Measurements from ENCODE around the gene NDRG3.
"Not testable (repeated sequence)": the region's sequence is repeated elsewhere in the genome, so short reads cannot be mapped to it uniquely, and the experiment has no call there.

Gene NDRG3

GRCh38 chr20:36655004-36655403, 90.9 kb downstream of the NDRG3 start:
- no peak overlapping the region for H3K27ac Mint-ChIP-seq
- no peaks in the 10 kb centered on the region for H3K9me3 Mint-ChIP-seq
- H3K4me3 Mint-ChIP-seq = no peak overlapping the region
- H3K27me3 Mint-ChIP-seq (ENCODE audit: low read depth) = no peaks in the 10 kb centered on the region
- peaks cover 17% of the 10 kb centered on the region for H3K4me1 Mint-ChIP-seq (ENCODE audit: low read depth)
- H3K36me3 Mint-ChIP-seq (ENCODE audit: low read depth) = peaks cover 18% of the 10 kb centered on the region

- no peaks in the 10 kb centered on the region for H3K27me3 Mint-ChIP-seq (ENCODE audit: low read depth)
- peaks cover 17% of the 10 kb centered on the region for H3K36me3 Mint-ChIP-seq (ENCODE audit: low read depth)
- no peaks in the 10 kb centered on the region for H3K9me3 Mint-ChIP-seq
- H3K4me3 Mint-ChIP-seq = no peak overlapping the region
- H3K27ac Mint-ChIP-seq = no peak overlapping the region
- peaks cover 17% of the 10 kb centered on the region for H3K4me1 Mint-ChIP-seq (ENCODE audit: low read depth)
These were observed 91.4 kb downstream of the NDRG3 start for GRCh38 chr20:36654506-36654905.

DNA sequence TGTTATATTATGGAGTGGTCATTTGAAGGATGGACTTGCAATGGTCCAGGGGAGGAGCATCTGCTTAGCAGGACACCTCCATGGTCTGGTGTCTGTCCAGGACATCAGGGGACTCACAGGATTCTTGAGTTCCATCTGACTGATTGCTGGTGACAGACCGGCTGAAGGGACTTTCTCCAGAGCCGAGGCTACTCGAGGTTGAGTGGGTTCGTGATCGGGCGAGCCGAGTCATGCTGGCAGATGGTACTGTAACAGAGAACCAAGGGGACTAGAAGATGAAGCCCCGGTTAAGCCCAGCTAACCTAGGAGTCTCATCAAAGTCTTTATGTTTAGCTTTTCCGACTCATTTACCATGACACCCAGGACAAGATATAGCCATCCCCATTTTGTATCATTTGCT, 92.4 kb downstream of the NDRG3 start:
- Mint-ChIP-seq H3K4me3 (no peak overlapping the region), H3K4me1 (ENCODE audit: low read depth) (peaks cover 10% of the 10 kb centered on the region), H3K27me3 (ENCODE audit: low read depth) (no peaks in the 10 kb centered on the region), H3K9me3 (no peaks in the 10 kb centered on the region), H3K27ac (no peak overlapping the region), H3K36me3 (ENCODE audit: low read depth) (peaks cover 17% of the 10 kb centered on the region)

- Mint-ChIP-seq H3K9me3 (no peaks in the 10 kb centered on the region), H3K27me3 (ENCODE audit: low read depth) (no peaks in the 10 kb centered on the region), H3K4me1 (ENCODE audit: low read depth) (peaks cover 38% of the 10 kb centered on the region), H3K27ac (peak overlapping the region; percentile 23), H3K36me3 (ENCODE audit: low read depth) (peaks cover 16% of the 10 kb centered on the region), H3K4me3 (peak overlapping the region; percentile 14)
These were observed 98.4 kb downstream of the NDRG3 start for GRCh38 chr20:36647196-36648121.

DNA sequence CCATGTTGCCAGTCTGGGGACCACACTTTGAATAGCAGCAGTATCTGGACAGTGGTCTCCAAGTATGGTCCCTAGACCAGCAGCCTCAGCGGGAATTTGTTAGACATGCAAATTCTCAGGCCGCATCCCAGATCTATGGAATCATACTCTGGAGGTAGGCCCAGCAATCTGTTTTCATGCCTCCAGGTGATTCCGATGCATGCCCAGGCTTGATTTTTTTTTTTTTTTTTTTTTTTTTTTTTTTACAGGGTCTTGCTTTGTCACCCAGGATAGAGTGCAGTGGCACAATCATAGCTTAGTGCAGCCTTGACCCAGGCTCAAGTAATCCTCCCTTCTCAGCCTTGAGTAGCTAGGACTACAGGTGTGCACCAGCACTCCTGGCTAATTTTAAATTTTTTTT, 99.2 kb downstream of the NDRG3 start:
- Mint-ChIP-seq H3K4me3 (peak overlapping the region; percentile 97), H3K9me3 (no peaks in the 10 kb centered on the region), H3K27me3 (ENCODE audit: low read depth) (no peaks in the 10 kb centered on the region), H3K27ac (peak overlapping the region; percentile 95), H3K4me1 (ENCODE audit: low read depth) (peaks cover 42% of the 10 kb centered on the region), H3K36me3 (ENCODE audit: low read depth) (peaks cover 21% of the 10 kb centered on the region)

- Mint-ChIP-seq H3K9me3 (no peaks in the 10 kb centered on the region), H3K4me1 (ENCODE audit: low read depth) (peaks cover 45% of the 10 kb centered on the region), H3K27ac (peak within 1 kb of the TSS; percentile 95), H3K27me3 (ENCODE audit: low read depth) (no peaks in the 10 kb centered on the region), H3K36me3 (ENCODE audit: low read depth) (peaks cover 26% of the 10 kb centered on the region), H3K4me3 (peak within 1 kb of the TSS; percentile 97)
These were observed 99.9 kb downstream of the NDRG3 start, which contains the start of gene SLA2 for GRCh38 chr20:36645998-36646397. TSS of gene SLA2 (minus strand) at chr20:36646196. CDS start at chr20:36641335, 4,861 bp downstream.

DNA sequence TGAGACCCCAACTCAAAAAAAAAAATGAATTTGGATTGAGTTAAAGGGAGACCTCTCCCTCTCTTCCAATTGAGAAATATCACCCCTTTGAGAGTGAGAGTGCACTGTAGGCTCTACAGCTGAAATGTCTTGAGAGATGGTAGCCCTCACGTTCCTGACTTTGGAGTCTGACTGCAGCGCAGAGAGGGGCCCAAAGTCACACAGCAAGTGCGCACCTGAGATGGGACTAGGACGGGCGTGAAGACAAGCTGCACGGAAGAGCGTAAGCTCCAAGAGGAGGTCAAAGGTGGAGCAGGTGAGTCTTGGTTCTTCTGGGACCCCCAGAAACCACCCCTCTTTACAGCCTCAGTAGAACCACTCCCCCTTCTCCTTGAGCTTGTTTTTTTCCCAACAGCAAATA, 100.5 kb downstream of the NDRG3 start:
- peaks cover 29% of the 10 kb centered on the region for H3K36me3 Mint-ChIP-seq (ENCODE audit: low read depth)
- H3K4me3 Mint-ChIP-seq = peak overlapping the region; percentile 97
- peaks cover 45% of the 10 kb centered on the region for H3K4me1 Mint-ChIP-seq (ENCODE audit: low read depth)
- H3K27ac Mint-ChIP-seq = peak overlapping the region; percentile 95
- H3K9me3 Mint-ChIP-seq = no peaks in the 10 kb centered on the region
- H3K27me3 Mint-ChIP-seq (ENCODE audit: low read depth) = no peaks in the 10 kb centered on the region

DNA sequence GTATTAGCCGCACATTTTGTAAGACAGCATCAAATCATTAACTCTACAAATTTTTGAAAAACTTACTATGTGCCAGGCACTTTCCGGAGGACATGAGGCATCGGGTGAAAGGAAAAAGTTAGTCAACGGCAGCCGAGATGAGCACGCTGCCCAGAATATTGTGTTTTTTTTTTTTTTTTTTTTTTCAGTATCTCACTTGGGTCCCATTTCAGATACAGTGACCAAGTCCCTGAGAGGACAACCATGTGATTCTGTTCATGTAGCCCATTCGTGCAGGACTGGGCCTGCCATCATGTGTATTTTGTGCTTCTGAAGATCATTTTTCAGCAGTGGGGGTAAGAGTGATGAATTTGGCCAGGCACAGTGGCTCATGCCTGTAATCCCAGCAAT, 101.2 kb downstream of the NDRG3 start:
- H3K36me3 Mint-ChIP-seq (ENCODE audit: low read depth) = peaks cover 32% of the 10 kb centered on the region
- peak overlapping the region; percentile 96 for H3K27ac Mint-ChIP-seq
- H3K4me3 Mint-ChIP-seq = peak overlapping the region; percentile 97
- H3K9me3 Mint-ChIP-seq = no peaks in the 10 kb centered on the region
- no peaks in the 10 kb centered on the region for H3K27me3 Mint-ChIP-seq (ENCODE audit: low read depth)
- peaks cover 45% of the 10 kb centered on the region for H3K4me1 Mint-ChIP-seq (ENCODE audit: low read depth)

DNA sequence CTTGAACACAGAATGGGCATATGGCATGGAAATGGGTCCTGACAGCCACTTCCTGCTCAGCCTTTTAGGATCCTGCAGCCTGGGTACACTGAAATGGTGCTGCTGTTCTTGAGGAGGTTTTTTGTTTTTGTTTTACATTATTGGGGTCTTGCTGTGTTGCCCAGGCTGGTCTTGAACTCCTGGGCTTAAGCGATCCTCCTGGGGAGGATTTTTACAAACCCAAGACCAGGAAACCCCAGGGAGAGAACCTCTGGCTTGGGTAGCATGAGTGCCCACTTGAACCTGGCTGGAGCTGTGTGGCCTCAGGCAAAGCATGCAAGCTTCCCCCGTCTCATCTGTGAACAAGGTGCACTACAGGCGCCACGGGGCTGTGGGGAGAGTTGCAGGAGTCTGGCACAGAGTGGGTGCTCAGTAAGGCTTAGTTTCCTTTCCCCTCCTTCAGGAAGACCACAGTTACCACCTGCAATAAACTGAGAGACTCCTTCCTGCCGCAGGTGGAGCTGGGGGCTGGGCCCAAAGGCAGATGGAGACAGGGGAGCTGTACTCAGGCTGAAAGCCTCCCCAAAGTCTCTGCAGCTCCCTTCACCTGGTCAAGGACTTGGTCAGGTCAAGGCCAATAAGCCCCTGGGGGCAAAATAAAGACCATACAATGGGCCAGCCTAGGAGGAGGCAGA, 101.7 kb downstream of the NDRG3 start:
- peaks cover 32% of the 10 kb centered on the region for H3K36me3 Mint-ChIP-seq (ENCODE audit: low read depth)
- peak overlapping the region; percentile 96 for H3K27ac Mint-ChIP-seq
- peaks cover 45% of the 10 kb centered on the region for H3K4me1 Mint-ChIP-seq (ENCODE audit: low read depth)
- H3K9me3 Mint-ChIP-seq = no peaks in the 10 kb centered on the region
- H3K27me3 Mint-ChIP-seq (ENCODE audit: low read depth) = no peaks in the 10 kb centered on the region
- peak overlapping the region; percentile 97 for H3K4me3 Mint-ChIP-seq

- Mint-ChIP-seq H3K4me1 (ENCODE audit: low read depth) (peaks cover 42% of the 10 kb centered on the region), H3K9me3 (no peaks in the 10 kb centered on the region), H3K27ac (peak overlapping the region; percentile 71), H3K27me3 (ENCODE audit: low read depth) (no peaks in the 10 kb centered on the region), H3K4me3 (peak overlapping the region; percentile 12), H3K36me3 (ENCODE audit: low read depth) (peaks cover 35% of the 10 kb centered on the region)
These were observed 103.8 kb downstream of the NDRG3 start for GRCh38 chr20:36642136-36642535.

DNA sequence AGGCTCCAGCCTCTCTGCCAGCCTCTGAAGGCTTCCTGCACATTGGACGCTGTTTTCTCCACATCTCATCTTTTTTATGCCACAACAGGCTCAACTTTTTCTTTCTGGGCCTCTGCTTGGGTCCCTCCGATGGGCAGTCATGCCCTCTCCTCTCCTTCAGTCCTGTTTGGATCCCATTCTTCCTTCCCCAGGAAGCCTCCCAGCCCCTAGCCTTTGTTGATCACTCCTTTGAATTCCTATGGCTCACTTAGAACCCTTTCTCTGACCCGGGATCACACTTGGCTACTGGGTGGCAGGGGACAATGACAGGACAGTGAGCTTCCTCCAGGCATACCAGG, 104.4 kb downstream of the NDRG3 start:
- Mint-ChIP-seq H3K27ac (peak overlapping the region; percentile 17), H3K4me1 (ENCODE audit: low read depth) (peaks cover 38% of the 10 kb centered on the region), H3K9me3 (no peaks in the 10 kb centered on the region), H3K27me3 (ENCODE audit: low read depth) (no peaks in the 10 kb centered on the region), H3K36me3 (ENCODE audit: low read depth) (peaks cover 37% of the 10 kb centered on the region), H3K4me3 (no peak overlapping the region)

- not testable (repeated sequence) for H3K4me3 Mint-ChIP-seq; H3K27me3 Mint-ChIP-seq (ENCODE audit: low read depth); H3K27ac Mint-ChIP-seq; H3K9me3 Mint-ChIP-seq
- Mint-ChIP-seq H3K36me3 (ENCODE audit: low read depth) (peaks cover 40% of the 10 kb centered on the region), H3K4me1 (ENCODE audit: low read depth) (peaks cover 25% of the 10 kb centered on the region)
These were observed 107.0 kb downstream of the NDRG3 start for GRCh38 chr20:36638876-36639400.

DNA sequence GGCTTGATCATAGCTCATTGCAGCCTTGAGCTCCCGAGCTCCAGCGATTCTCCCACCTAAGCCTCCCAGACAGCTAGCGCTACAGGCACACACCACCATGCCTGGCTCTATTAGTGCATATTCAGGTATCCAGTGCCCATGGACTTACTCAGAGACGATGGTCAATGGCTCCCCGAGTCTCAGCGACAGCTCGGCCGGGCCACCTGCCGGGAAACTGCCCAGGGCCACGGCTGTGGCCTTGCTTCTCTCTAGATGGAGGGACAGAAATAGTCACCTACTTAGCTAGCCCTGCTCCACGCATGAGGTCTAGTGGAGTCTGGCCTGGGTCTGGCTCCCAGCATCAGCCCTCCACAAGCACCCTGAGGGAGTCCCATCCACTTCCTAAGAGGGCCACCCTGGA, 111.5 kb downstream of the NDRG3 start:
- no peak overlapping the region for H3K27ac Mint-ChIP-seq
- H3K4me1 Mint-ChIP-seq (ENCODE audit: low read depth) = peaks cover 25% of the 10 kb centered on the region
- peaks cover 47% of the 10 kb centered on the region for H3K36me3 Mint-ChIP-seq (ENCODE audit: low read depth)
- no peaks in the 10 kb centered on the region for H3K9me3 Mint-ChIP-seq
- H3K4me3 Mint-ChIP-seq = no peak overlapping the region
- no peaks in the 10 kb centered on the region for H3K27me3 Mint-ChIP-seq (ENCODE audit: low read depth)

GRCh38 chr20:36633285-36633772, 112.6 kb downstream of the NDRG3 start:
- no peaks in the 10 kb centered on the region for H3K27me3 Mint-ChIP-seq (ENCODE audit: low read depth)
- peaks cover 50% of the 10 kb centered on the region for H3K36me3 Mint-ChIP-seq (ENCODE audit: low read depth)
- no peak overlapping the region for H3K27ac Mint-ChIP-seq
- H3K9me3 Mint-ChIP-seq = no peaks in the 10 kb centered on the region
- no peak overlapping the region for H3K4me3 Mint-ChIP-seq
- H3K4me1 Mint-ChIP-seq (ENCODE audit: low read depth) = peaks cover 30% of the 10 kb centered on the region

All from T-helper 1 cell treated with Interleukin-12 subunit alpha and Interleukin-12 subunit beta and Interleukin-4 antibody, amounts not matched to agents 30 μg/mL and 1 μg/mL, for 36 hours (primary cell).